Stimulated activated naive CD8-positive, alpha-beta T cell treated with anti-CD3 and anti-CD28 coated beads, Interleukin-15, amount 100 ng/mL, for 72 hours (primary cell): ENCODE results near the gene JARID2.

ENCODE experiments used
- ATAC-seq: fragments of 150-1000 bp; cut with Tn5 transposase; 2 replicates; pipeline ENCODE4 v1.10.0; 2021; ENCODE audit warnings: mild to moderate bottlenecking, moderate library complexity
- DNase-seq, 2 donors: peaks; one replicate each; pipeline ENCODE4 v3.0.0; 2021 to 2022
- H3K27ac Mint-ChIP-seq, 2 donors: one replicate each; pipeline ENCODE4 v1.8.0; 2022; ENCODE audit warnings: mild to moderate bottlenecking in 2 of 2, mixed read lengths in 2 of 2, moderate library complexity in 2 of 2
- H3K27me3 Mint-ChIP-seq: one replicate; pipeline ENCODE4 v1.8.0; 2022; ENCODE audit warnings: mixed read lengths
- H3K4me1 Mint-ChIP-seq: one replicate; pipeline ENCODE4 v1.8.0; 2022; ENCODE audit warnings: mild to moderate bottlenecking, mixed read lengths
- H3K4me3 Mint-ChIP-seq, 2 donors: one replicate each; pipeline ENCODE4 v1.8.0; 2022; ENCODE audit warnings: mild to moderate bottlenecking in 2 of 2, mixed read lengths in 2 of 2, moderate library complexity in 1 of 2
- H3K9me3 Mint-ChIP-seq, 2 donors: one replicate each; pipeline ENCODE4 v1.8.0; 2022; ENCODE audit warnings: mixed read lengths in 2 of 2

The JARID2 gene

GRCh38 chr6:15303162-15303919 lies 57.5 kb downstream of the JARID2 start:
- ATAC-seq = no peak
- H3K4me3 Mint-ChIP-seq = peak overlapping the region in 1 of 2 donors; percentile 6

DNA sequence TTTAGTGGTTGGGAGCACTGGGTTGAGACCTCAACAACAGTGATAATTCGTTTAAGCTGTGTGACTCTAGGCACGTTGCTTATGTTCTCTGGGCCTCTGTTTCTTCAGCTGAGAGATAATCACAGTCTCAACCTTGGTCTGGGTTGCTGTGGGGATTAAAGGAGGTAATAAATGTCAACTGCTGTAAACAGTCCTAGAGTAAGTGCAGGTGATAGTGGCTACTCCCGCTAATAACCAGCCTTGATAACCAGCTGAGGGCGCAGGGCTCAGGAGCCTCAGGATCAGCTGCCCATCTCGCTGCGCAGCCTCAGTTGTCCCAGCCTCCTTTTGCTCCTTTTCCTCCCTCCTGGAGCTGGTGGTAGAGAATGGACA lies 58.0 kb downstream of the JARID2 start:
- no peak for DNase-seq
- Mint-ChIP-seq H3K4me1 (peaks cover 88% of the 10 kb centered on the region), H3K27ac (peak overlapping the region in 1 of 2 donors; percentile 80), H3K9me3 (no peaks in the 10 kb centered on the region), H3K27me3 (no peaks in the 10 kb centered on the region), H3K4me3 (peak overlapping the region in 1 of 2 donors; percentile 6)
- ATAC-seq = no peak

More at GRCh38 chr6:15303162-15303919, 57.5 kb downstream of the JARID2 start:
- Mint-ChIP-seq H3K27ac (no peak overlapping the region), H3K9me3 (no peaks in the 10 kb centered on the region), H3K4me1 (peaks cover 88% of the 10 kb centered on the region), H3K27me3 (no peaks in the 10 kb centered on the region)
- DNase-seq = no peak

DNA sequence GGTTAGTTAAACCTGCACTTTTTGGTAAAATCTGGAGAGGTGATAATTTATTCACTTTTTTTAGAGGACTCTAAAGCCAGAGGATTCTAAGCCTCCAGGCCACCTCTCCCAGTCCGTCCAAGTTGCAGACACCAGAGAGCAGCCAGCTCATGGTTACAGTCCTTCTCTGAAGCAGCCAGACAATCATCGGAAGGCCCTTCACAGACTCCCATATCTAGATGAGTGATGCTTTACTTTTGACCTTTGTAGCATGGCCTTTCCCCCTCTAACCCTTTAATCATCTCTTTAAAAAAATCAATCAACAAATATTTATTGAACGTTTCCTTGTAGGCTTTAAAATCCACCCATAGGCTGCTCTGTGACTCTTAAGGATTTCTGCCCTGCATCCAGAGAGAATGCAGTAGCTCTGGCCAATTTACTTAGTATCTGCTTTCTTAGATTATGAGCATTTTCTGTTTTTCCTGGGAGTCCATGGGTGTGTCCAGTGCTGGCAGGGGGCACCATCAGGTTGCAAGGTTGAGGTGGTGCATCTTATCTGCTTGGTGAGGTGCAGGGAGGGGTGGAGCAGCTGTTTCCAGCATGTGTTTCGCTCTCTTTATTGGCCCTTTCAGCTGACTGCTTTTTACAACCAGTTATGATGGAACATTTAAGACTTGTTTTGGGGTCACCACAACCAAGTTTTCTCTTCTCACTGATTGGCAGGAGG lies 58.6 kb downstream of the JARID2 start:
- ATAC-seq (no peak), DNase-seq (no peak)
- peaks cover 88% of the 10 kb centered on the region for H3K4me1 Mint-ChIP-seq
- H3K4me3 Mint-ChIP-seq = peak overlapping the region; percentile 66 to 73
- H3K27ac Mint-ChIP-seq = peak overlapping the region; percentile 57 to 59
- H3K9me3 Mint-ChIP-seq = no peaks in the 10 kb centered on the region
- H3K27me3 Mint-ChIP-seq = no peaks in the 10 kb centered on the region

GRCh38 chr6:15305496-15305895 lies 59.6 kb downstream of the JARID2 start:
- H3K27ac Mint-ChIP-seq = peak overlapping the region; percentile 57 to 59
- no peaks in the 10 kb centered on the region for H3K9me3 Mint-ChIP-seq
- peak overlapping the region; percentile 66 to 73 for H3K4me3 Mint-ChIP-seq
- DNase-seq = no peak
- H3K4me1 Mint-ChIP-seq = peaks cover 88% of the 10 kb centered on the region
- H3K27me3 Mint-ChIP-seq = no peaks in the 10 kb centered on the region
- peak; percentile 69 for ATAC-seq

GRCh38 chr6:15305909-15306308 lies 60.0 kb downstream of the JARID2 start:
- DNase-seq (no peak), ATAC-seq (no peak)
- peaks cover 88% of the 10 kb centered on the region for H3K4me1 Mint-ChIP-seq
- peak overlapping the region; percentile 66 to 73 for H3K4me3 Mint-ChIP-seq
- H3K27me3 Mint-ChIP-seq = no peaks in the 10 kb centered on the region
- H3K27ac Mint-ChIP-seq = peak overlapping the region in 1 of 2 donors; percentile 59
- H3K9me3 Mint-ChIP-seq = no peaks in the 10 kb centered on the region

- H3K27me3 Mint-ChIP-seq = no peaks in the 10 kb centered on the region
- no peaks in the 10 kb centered on the region for H3K9me3 Mint-ChIP-seq
- peaks cover 91% of the 10 kb centered on the region for H3K4me1 Mint-ChIP-seq
- DNase-seq (no peak), ATAC-seq (no peak)
- H3K27ac Mint-ChIP-seq = peak overlapping the region; percentile 75 to 81
- peak overlapping the region; percentile 67 to 69 for H3K4me3 Mint-ChIP-seq
Observed at GRCh38 chr6:15308435-15309213, 62.8 kb downstream of the JARID2 start.

GRCh38 chr6:15309611-15310283 lies 63.9 kb downstream of the JARID2 start:
- H3K27me3 Mint-ChIP-seq = no peaks in the 10 kb centered on the region

GRCh38 chr6:15310680-15311079 lies 64.8 kb downstream of the JARID2 start:
- Mint-ChIP-seq H3K27me3 (no peaks in the 10 kb centered on the region), H3K4me1 (peaks cover 91% of the 10 kb centered on the region), H3K9me3 (no peaks in the 10 kb centered on the region), H3K4me3 (no peak overlapping the region), H3K27ac (no peak overlapping the region)
- ATAC-seq (no peak), DNase-seq (no peak)

More at GRCh38 chr6:15309611-15310283, 63.9 kb downstream of the JARID2 start:
- no peak for ATAC-seq
- Mint-ChIP-seq H3K27ac (peak overlapping the region; percentile 69 to 81), H3K4me1 (peaks cover 91% of the 10 kb centered on the region), H3K4me3 (peak overlapping the region in 1 of 2 donors; percentile 36), H3K9me3 (no peaks in the 10 kb centered on the region)
- DNase-seq = no peak

DNA sequence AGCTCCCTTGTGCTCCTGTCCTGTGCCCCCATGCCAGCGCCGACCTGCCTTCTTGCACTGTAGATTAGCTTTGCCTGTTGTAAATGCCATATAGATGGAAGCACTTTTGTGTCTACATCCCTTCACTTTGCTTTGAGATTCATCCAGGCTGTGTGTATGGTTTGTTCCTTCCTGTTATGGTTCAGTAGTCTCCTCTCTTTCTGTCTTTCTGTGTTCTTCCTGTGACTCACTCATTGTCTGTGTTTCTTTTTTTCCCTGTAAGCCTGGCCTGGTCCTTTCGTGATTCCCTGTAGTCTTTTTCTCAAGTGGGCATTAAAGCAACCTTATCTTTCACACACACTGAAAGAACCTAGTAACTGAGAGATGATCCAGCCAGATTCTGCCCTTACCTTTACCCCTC lies 66.6 kb downstream of the JARID2 start:
- H3K27ac Mint-ChIP-seq = peak overlapping the region; percentile 3 to 85

GRCh38 chr6:15313367-15313766 lies 67.5 kb downstream of the JARID2 start:
- Mint-ChIP-seq H3K4me3 (peak overlapping the region; percentile 20 to 57), H3K4me1 (peaks cover 97% of the 10 kb centered on the region), H3K27me3 (no peaks in the 10 kb centered on the region), H3K9me3 (no peaks in the 10 kb centered on the region), H3K27ac (peak overlapping the region in 1 of 2 donors; percentile 75)
- DNase-seq = no peak
- no peak for ATAC-seq

More for the DNA sequence above, 66.6 kb downstream of the JARID2 start:
- Mint-ChIP-seq H3K9me3 (no peaks in the 10 kb centered on the region), H3K4me1 (peaks cover 97% of the 10 kb centered on the region), H3K4me3 (peak overlapping the region; percentile 20 to 57), H3K27me3 (no peaks in the 10 kb centered on the region)
- DNase-seq (no peak), ATAC-seq (peak; percentile 48)

GRCh38 chr6:15316754-15317153 lies 70.9 kb downstream of the JARID2 start:
- Mint-ChIP-seq H3K4me1 (peaks cover 99% of the 10 kb centered on the region), H3K4me3 (peak overlapping the region; percentile 74 to 81), H3K9me3 (no peaks in the 10 kb centered on the region), H3K27ac (peak overlapping the region; percentile 31 to 88), H3K27me3 (no peaks in the 10 kb centered on the region)
- DNase-seq (no peak), ATAC-seq (peak; percentile 22)

GRCh38 chr6:15317251-15317650 lies 71.4 kb downstream of the JARID2 start:
- Mint-ChIP-seq H3K9me3 (no peaks in the 10 kb centered on the region), H3K27ac (peak overlapping the region; percentile 78 to 88), H3K27me3 (no peaks in the 10 kb centered on the region), H3K4me3 (peak overlapping the region; percentile 74 to 81), H3K4me1 (peaks cover 100% of the 10 kb centered on the region)
- DNase-seq (no peak), ATAC-seq (peak; percentile 66)

GRCh38 chr6:15317934-15318902 lies 72.3 kb downstream of the JARID2 start:
- Mint-ChIP-seq H3K27ac (peak overlapping the region; percentile 86 to 97), H3K4me1 (peaks cover 100% of the 10 kb centered on the region), H3K4me3 (peak overlapping the region; percentile 74 to 81), H3K27me3 (no peaks in the 10 kb centered on the region), H3K9me3 (no peaks in the 10 kb centered on the region)
- DNase-seq = peak in 1 of 2 donors; percentile 55
- ATAC-seq = peak; percentile 66

- Mint-ChIP-seq H3K4me3 (peak overlapping the region; percentile 74 to 81), H3K27me3 (no peaks in the 10 kb centered on the region), H3K4me1 (peaks cover 96% of the 10 kb centered on the region), H3K27ac (peak overlapping the region; percentile 90 to 97), H3K9me3 (no peaks in the 10 kb centered on the region)
- ATAC-seq = no peak
- no peak for DNase-seq
Observed at GRCh38 chr6:15319677-15320076, 73.8 kb downstream of the JARID2 start.
